ENCODE results near the gene AGPAT4. TPM values are rescaled to one million over a fixed set of nuclear protein-coding genes. Genes with fewer than 3 reads are reported as not detected.
A peak's percentile ranks its signal among the peaks of the same experiment; 100 is the strongest.

AGPAT4 gene
- total and polyA plus RNA-seq, 2 donors (not counting 3 experiments of a cell fraction or from before 2014, with no cell fraction given): 10.2 to 15.2 TPM

DNA sequence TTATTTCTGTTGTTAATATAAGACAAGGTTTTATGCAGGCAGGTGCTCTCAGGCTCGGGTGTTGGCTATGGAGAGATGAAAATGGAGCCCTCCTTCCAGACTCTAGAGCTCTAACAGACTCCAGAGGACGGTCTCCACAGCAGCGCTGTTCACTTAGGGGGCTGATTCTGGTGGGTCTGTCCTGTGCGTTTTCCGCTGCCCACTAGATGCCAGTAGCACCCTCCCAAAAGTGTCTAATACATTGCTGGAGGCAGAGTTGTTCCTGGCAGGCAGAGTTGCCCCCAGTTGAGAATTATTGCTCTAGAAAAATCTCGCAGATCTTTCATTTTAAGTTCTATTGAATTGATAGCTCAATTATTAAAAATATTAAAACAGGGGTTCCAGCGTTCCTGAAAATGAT is 172.3 kb downstream of the AGPAT4 start:
- no peaks in the 10 kb centered on the region for H3K79me2 ChIP-seq (ENCODE audit: control insufficient read depth, insufficient read depth, low read length)
- no peak for TF ChIP-seq POLR2A (IDR thresholded peaks at IDR 0.05; ENCODE audit: low read depth, low read length)
- TF ChIP-seq, protein P1, sequence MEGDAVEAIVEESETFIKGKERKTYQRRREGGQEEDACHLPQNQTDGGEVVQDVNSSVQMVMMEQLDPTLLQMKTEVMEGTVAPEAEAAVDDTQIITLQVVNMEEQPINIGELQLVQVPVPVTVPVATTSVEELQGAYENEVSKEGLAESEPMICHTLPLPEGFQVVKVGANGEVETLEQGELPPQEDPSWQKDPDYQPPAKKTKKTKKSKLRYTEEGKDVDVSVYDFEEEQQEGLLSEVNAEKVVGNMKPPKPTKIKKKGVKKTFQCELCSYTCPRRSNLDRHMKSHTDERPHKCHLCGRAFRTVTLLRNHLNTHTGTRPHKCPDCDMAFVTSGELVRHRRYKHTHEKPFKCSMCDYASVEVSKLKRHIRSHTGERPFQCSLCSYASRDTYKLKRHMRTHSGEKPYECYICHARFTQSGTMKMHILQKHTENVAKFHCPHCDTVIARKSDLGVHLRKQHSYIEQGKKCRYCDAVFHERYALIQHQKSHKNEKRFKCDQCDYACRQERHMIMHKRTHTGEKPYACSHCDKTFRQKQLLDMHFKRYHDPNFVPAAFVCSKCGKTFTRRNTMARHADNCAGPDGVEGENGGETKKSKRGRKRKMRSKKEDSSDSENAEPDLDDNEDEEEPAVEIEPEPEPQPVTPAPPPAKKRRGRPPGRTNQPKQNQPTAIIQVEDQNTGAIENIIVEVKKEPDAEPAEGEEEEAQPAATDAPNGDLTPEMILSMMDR (IDR thresholded peaks at IDR 0.05; ENCODE audit: extremely low read depth in 1 of 2, insufficient read depth in 1 of 2, low read depth in 1 of 2, low read length in 2 of 2): peak; percentile 8 to 26
- ChIA-PET POLR2A (no interaction called here), CTCF (interaction anchor here (1.4 to 3.4 kb wide), 4 partner anchors 171 to 272 kb away, joined by 5 to 41 read pairs (median 16); partner anchors contain the start of gene AGPAT4)
- no peak overlapping the region for H2AFZ ChIP-seq (ENCODE audit: low read depth, low read length)
- FAIRE-seq: no peak
- no peaks in the 10 kb centered on the region for H3K4me1 ChIP-seq (ENCODE audit: control insufficient read depth, extremely low read depth, insufficient read depth, low read length)
- H3K9me3 ChIP-seq (replicated peaks; ENCODE audit: control insufficient read depth, insufficient read depth, low read length): no peaks in the 10 kb centered on the region
- no peak for DNase-seq (ENCODE audit: low read depth, low spot score)
- intact Hi-C loops (cut with micrococcal nuclease): loop anchor here (1.0 kb wide), 1 partner anchor 270 kb away; no protein-coding TSS in a partner anchor
- no peaks in the 10 kb centered on the region for H4K20me1 ChIP-seq (replicated peaks; ENCODE audit: control insufficient read depth, extremely low read depth, insufficient read depth, low read length)
- BruUV-seq (replicated peaks): no TSS peak
- peaks cover 6 to 8% of the 10 kb centered on the region in 2 experiments for H3K36me3 ChIP-seq (ENCODE audit: control insufficient read depth in 2 of 2, extremely low read depth in 1 of 2, insufficient read depth in 2 of 2, low read length in 2 of 2)
- H3K27ac ChIP-seq (ENCODE audit: insufficient read depth, low read depth, low read length): no peak overlapping the region
- no peak overlapping the region for H3K9ac ChIP-seq (replicated peaks; ENCODE audit: extremely low read depth, insufficient read depth, low read length)
- no peak overlapping the region for H3K4me3 ChIP-seq (replicated peaks in 1 of 3; ENCODE audit: insufficient read depth in 1 of 3, low read depth in 1 of 3, low read length in 3 of 3)
- dilution Hi-C loops (cut with MboI; ENCODE audit: extremely low pct_ligation_motif_present, low sequenced_read_pairs): no loop called here
- no peak overlapping the region for H3K4me2 ChIP-seq (ENCODE audit: insufficient read depth, low read length)
- no peaks in the 10 kb centered on the region for H3K9me1 ChIP-seq (replicated peaks; ENCODE audit: control insufficient read depth, extremely low read depth, insufficient read depth, low read length)
- no peaks in the 10 kb centered on the region for H3K27me3 ChIP-seq (ENCODE audit: control insufficient read depth in 2 of 2, insufficient read depth in 2 of 2, low read length in 2 of 2)

DNA sequence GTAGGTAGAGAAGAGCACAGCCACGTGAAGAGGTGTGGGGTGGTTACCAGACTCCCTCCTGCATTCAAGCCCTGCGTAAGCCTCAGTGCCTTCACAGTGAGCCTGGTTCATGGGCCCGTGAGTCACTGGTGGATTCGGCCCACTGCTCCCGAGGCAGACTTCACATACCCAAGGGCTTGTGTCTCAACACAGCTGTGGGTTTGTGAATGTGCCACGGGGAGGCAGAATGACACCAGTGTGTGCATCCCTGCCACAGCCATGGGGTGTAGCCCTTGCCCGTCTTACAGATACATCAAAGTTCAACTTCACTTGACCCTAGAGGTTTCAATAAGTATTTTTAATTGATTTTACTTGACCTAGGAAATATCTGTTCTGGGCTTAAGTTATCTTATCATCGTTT is 173.8 kb downstream of the AGPAT4 start:
- no peak for DNase-seq (ENCODE audit: low read depth, low spot score)
- peaks cover 4 to 7% of the 10 kb centered on the region in 2 experiments for H3K36me3 ChIP-seq (ENCODE audit: control insufficient read depth in 2 of 2, extremely low read depth in 1 of 2, insufficient read depth in 2 of 2, low read length in 2 of 2)
- no peaks in the 10 kb centered on the region for H4K20me1 ChIP-seq (replicated peaks; ENCODE audit: control insufficient read depth, extremely low read depth, insufficient read depth, low read length)
- H3K9me1 ChIP-seq (replicated peaks; ENCODE audit: control insufficient read depth, extremely low read depth, insufficient read depth, low read length): no peaks in the 10 kb centered on the region
- no peak overlapping the region for H3K4me2 ChIP-seq (ENCODE audit: insufficient read depth, low read length)
- no peak overlapping the region for H3K9ac ChIP-seq (replicated peaks; ENCODE audit: extremely low read depth, insufficient read depth, low read length)
- H2AFZ ChIP-seq (ENCODE audit: low read depth, low read length): no peak overlapping the region
- H3K4me1 ChIP-seq (ENCODE audit: control insufficient read depth, extremely low read depth, insufficient read depth, low read length): no peaks in the 10 kb centered on the region
- no peaks in the 10 kb centered on the region for H3K79me2 ChIP-seq (ENCODE audit: control insufficient read depth, insufficient read depth, low read length)
- no peaks in the 10 kb centered on the region for H3K9me3 ChIP-seq (replicated peaks; ENCODE audit: control insufficient read depth, insufficient read depth, low read length)
- POLR2A ChIA-PET: no interaction called here
- CTCF ChIA-PET: interaction anchor here (2.7 to 3.4 kb wide), 2 partner anchors 169 to 271 kb away, joined by 13 to 41 read pairs; no protein-coding TSS in a partner anchor
- H3K4me3 ChIP-seq (replicated peaks in 1 of 3; ENCODE audit: insufficient read depth in 1 of 3, low read depth in 1 of 3, low read length in 3 of 3): no peak overlapping the region
- H3K27ac ChIP-seq (ENCODE audit: insufficient read depth, low read depth, low read length): no peak overlapping the region
- H3K27me3 ChIP-seq (ENCODE audit: control insufficient read depth in 2 of 2, insufficient read depth in 2 of 2, low read length in 2 of 2): no peaks in the 10 kb centered on the region
- dilution Hi-C loops (cut with MboI; ENCODE audit: extremely low pct_ligation_motif_present, low sequenced_read_pairs) (no loop called here), intact Hi-C loops (cut with micrococcal nuclease) (loop anchor here (1.0 kb wide), 1 partner anchor 169 kb away; no protein-coding TSS in a partner anchor)
- FAIRE-seq: no peak
- BruUV-seq (replicated peaks): no TSS peak
- TF ChIP-seq EZH2 (IDR thresholded peaks at IDR 0.05; ENCODE audit: borderline replicate concordance, low read depth, low read length, severe bottlenecking) (no peak), JUN (IDR thresholded peaks at IDR 0.05; ENCODE audit: borderline replicate concordance, insufficient read depth, insufficient read length, low read depth) (no peak), FOS (IDR thresholded peaks at IDR 0.05; ENCODE audit: borderline replicate concordance, insufficient read depth, low read length) (no peak), GATA2 (IDR thresholded peaks at IDR 0.05; ENCODE audit: insufficient read depth, insufficient read length, low read depth, low read length) (no peak)
- TF ChIP-seq, protein P2, sequence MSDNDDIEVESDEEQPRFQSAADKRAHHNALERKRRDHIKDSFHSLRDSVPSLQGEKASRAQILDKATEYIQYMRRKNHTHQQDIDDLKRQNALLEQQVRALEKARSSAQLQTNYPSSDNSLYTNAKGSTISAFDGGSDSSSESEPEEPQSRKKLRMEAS (IDR thresholded peaks at IDR 0.05; ENCODE audit: insufficient read depth, insufficient read length): no peak
